GM18867 (cell line): ENCODE measurements around the gene SLC6A7.
A peak's percentile ranks its signal among the peaks of the same experiment; 100 is the strongest.

ENCODE experiments used
- ATAC-seq: cut with Tn5 transposase; IDR thresholded peaks from one replicate; pipeline ENCODE4 v1.9.1; 2021; ENCODE audit warnings: mild to moderate bottlenecking, moderate library complexity; ENCODE audit not compliant: unreplicated experiment

The SLC6A7 gene

GRCh38 chr5:150155258-150156026 lies 34.4 kb upstream of the SLC6A7 start, which contains the start of gene PDGFRB:
PDGFRB (minus strand) TSS chr5:150155845; CDS start chr5:150137047, 18,798 bp downstream.
- peak; percentile 57 for ATAC-seq

DNA sequence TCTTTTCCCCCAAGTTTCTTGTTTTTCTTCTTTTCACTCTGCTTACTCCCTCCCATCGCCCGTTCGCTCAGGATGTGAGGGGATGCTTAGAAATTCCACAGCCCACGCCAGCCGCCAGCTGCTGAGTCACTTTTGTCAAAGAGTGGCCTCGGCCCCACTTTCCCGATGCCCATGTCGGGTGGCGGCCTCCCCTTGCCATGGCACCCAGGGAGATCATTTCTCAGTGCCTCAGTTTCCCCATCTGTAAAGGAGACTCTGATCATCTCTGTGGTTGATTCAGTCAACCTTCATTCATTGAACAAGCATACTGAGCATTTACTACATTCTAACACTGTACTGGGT lies 33.9 kb upstream of the SLC6A7 start:
- no peak for ATAC-seq

DNA sequence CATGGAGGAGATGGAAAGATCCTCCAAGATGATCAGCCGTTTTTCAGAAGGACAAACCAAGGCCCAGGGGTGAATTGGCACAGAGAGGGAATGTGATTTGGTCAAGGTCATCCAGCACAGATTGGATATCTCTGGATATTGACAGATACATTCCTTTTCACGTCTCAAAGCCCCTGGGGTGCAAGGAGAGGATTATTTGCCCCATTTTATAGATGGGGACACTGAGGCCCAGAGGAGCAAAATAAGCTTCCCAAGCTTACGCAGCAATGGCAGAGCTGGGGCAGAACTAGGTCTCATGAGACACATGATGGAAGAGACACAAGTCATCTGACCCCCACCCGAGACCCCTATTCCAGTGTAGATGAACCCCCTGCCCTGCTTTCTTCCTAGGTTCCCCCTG lies 33.3 kb upstream of the SLC6A7 start:
- ATAC-seq = no peak

- no peak for ATAC-seq
Observed at GRCh38 chr5:150157168-150157567, 32.7 kb upstream of the SLC6A7 start.

GRCh38 chr5:150158170-150158949 lies 31.5 kb upstream of the SLC6A7 start:
- no peak for ATAC-seq

- no peak for ATAC-seq
Observed at GRCh38 chr5:150159031-150159430, 30.8 kb upstream of the SLC6A7 start.

GRCh38 chr5:150159741-150160179 lies 30.1 kb upstream of the SLC6A7 start:
- ATAC-seq = no peak

DNA sequence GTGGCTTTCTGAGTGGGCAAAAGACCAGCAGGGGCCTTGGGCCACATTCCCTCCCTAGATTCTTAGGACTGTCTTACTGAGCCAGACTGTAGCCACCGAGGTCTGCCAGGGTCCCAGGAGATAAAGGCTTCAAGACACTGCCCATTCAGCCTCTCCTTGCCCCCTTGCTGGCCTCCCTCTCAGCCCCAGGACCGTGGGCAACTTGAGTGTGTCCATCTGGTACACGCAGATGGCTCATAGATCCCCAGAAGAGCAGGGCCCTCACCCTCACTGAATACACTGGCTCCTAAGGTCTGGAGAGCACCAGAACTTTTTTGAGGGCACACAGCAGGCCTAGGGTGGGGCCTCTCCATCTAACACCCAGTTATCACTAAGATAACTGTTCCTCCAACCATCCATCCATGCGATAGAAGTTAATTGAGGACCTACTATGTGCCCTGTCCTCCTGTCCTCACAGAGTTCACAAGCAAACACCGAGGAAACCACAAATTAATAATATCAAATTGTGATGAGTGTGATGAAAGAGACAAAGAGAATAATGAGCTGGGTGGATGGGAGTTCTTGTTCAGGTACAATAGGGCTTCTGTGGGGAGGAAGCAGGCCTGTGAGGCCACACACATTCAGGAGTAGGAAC lies 29.3 kb upstream of the SLC6A7 start:
- no peak for ATAC-seq

DNA sequence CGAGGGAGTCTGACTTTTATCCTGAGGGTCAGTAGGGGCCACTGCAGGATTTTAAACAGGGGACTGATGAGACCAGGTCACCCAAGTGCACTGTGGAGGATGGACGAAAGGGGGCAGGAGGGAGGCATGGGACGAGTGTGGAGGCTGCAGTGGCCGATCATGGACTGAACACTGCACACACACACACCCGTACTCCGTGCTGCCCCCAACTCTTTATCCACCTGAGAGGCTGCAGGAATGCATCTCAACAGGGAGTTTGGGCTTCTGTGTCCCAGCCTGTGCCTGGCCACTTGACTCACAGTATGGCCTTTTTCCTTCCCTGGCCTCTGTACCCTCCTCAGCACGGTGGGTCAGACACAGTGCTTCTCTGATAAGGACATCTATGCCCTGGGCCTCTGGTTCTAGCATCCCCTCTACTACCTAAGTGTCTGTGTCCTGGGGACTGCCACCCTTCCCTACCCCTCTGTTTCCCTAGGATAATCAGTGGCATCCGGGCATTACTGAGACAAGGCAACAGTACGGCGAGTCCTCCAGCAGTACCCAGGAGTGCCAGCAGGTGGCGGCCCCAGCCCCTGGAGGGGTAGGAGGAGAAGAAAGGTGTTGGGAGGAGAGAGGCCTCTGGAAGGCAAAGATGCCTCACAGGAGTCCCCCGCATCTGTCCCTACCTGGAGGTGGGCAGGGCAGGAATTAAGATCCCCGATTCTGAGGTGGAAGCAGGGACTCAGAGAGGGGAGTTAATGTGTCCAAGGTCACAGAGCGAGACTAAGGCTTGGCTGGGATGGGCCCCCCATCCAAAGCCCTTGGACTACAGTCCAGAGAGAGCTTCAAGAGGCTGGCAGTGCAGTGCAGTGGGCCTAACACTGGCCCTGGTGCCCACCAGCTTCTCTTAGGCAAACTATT lies 28.4 kb upstream of the SLC6A7 start:
- ATAC-seq = peak; percentile 84

- no peak for ATAC-seq
Observed at GRCh38 chr5:150162142-150162513, 27.7 kb upstream of the SLC6A7 start.

DNA sequence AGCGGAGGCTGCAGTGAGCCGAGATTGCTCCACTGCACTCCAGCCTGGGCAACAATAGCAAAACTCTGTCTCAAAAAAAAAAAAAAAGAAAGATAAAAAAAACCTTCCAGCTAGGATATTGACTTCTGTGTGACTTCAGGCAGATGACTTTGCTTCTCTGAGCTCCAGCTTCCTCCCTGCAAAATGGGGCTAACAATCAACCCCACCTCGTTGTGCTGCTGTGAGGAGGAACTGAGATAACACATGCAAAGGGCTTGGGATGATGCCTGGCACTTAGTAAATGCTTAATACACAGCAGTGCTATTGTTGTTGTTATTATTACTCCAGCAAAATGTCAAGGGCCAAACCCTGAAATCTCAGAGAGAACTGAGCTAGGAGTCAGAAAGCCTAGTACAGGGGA lies 26.8 kb upstream of the SLC6A7 start:
- ATAC-seq = no peak

GRCh38 chr5:150163547-150164059 lies 26.3 kb upstream of the SLC6A7 start:
- ATAC-seq = no peak

GRCh38 chr5:150164211-150164980 lies 25.5 kb upstream of the SLC6A7 start:
- ATAC-seq = no peak

- ATAC-seq = no peak
Observed at GRCh38 chr5:150166037-150166649, 23.7 kb upstream of the SLC6A7 start.

DNA sequence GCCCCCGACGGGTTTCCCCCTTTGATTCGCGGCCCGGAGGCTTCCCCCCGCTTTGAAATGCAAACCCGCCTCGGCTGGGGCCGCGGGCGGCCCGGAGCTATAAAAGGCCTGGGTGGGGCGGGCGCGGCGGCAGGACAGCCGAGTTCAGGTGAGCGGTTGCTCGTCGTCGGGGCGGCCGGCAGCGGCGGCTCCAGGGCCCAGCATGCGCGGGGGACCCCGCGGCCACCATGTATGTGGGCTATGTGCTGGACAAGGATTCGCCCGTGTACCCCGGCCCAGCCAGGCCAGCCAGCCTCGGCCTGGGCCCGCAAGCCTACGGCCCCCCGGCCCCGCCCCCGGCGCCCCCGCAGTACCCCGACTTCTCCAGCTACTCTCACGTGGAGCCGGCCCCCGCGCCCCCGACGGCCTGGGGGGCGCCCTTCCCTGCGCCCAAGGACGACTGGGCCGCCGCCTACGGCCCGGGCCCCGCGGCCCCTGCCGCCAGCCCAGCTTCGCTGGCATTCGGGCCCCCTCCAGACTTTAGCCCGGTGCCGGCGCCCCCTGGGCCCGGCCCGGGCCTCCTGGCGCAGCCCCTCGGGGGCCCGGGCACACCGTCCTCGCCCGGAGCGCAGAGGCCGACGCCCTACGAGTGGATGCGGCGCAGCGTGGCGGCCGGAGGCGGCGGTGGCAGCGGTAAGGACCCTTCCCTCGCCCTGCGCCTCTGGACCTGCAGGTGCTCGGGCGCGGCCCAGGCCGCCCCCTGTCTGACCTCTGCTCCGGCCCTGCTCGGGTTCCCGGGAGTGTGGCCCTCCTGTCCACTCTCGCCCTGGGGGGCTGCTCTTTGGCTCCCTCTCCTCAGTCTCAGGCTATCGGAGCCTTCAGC lies 23.0 kb upstream of the SLC6A7 start, which contains the start of gene CDX1:
Gene CDX1, plus strand, starts transcription at position 129 of the 862 bp plus-strand sequence. Its CDS starts 99 bp downstream, at position 228.
- ATAC-seq = no peak

- ATAC-seq = no peak
Observed at GRCh38 chr5:150167512-150167850, 22.4 kb upstream of the SLC6A7 start.

DNA sequence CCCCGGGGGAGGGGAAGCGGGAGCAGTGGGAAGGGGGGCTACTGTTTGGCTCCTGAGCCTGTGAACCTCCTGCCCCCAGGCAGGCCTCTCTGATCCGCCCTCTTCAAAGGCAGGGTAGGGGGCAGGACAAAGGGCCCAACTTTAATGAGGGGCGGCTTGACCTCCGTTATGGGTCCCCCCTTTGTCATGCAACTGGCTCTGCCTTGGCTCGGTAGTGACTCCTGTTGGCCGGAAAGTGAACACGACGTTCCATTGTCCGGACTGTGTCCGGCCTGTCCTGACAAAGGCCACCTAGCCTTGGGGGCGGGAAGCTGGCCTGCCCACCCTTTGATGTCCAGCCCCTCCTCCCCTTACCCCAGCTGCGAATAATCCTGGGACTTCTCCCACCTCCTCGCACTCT lies 22.0 kb upstream of the SLC6A7 start:
- no peak for ATAC-seq

- ATAC-seq = no peak
Observed at GRCh38 chr5:150168864-150169263, 21.0 kb upstream of the SLC6A7 start.
